GM19351 (cell line): ENCODE data around the gene GNA14.
"Not testable (repeated sequence)": the region's sequence is repeated elsewhere in the genome, so short reads cannot be mapped to it uniquely, and the experiment has no call there.

Experiments
- ATAC-seq: cut with Tn5 transposase; IDR thresholded peaks from one replicate; pipeline ENCODE4 v1.9.1; 2021; ENCODE audit warnings: mild to moderate bottlenecking, moderate library complexity; ENCODE audit not compliant: unreplicated experiment

GNA14 gene

GRCh38 chr9:77422969-77423368 lies 225.2 kb downstream of the GNA14 start:
- no peak for ATAC-seq

DNA sequence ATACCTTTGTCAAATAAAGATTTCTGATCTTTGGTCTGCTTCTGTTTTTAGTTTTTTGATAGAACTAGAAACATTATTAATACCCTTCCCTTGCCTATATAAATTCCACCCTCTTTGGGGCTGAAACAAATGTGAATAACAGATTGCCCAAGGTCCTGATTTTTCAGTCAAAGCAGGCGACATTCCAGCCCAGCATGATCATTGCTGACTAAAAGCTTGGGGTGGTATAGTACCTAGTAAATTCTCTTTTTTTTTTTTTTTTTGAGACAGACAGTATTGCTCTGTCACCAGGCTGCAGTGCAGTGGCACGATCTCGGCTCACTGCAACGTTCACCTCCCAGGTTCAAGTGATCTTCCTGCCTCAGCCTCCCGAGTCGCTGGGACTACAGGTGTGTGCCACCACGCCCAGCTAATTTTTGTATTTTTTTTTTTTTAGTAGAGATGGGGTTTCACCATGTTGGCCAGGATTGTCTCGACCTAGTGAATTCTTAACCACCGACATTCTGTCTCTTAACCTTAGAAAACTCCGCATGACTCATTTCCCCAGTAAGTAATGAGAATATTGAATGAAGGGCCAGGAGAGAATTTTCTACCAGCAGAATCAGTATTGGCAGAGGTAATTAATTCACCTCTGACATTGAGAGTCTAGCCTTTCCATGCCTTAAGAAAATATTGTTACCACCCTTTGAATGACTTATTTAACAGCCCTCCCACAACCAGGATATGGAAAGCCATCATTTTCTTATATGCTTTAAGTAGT lies 226.4 kb downstream of the GNA14 start:
- no peak for ATAC-seq

DNA sequence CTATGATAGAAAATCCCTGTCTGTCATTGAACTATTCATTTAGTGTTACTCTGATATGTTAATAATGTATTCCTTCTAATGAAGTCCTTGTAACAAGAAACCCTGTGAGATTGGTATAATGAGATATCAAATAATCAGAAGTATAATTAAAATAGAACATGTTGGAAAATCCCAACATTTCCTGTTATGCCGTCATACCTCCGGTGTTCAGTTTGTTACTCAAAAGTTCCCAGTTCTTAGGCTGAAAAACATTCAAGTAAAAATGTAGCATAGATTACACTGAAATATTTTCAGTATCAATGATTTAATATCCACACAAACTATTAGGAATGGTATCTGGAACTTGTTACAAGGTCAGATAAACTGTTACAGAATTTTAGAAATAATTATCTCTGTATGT lies 227.5 kb downstream of the GNA14 start:
- ATAC-seq, result no peak

GRCh38 chr9:77418226-77418625 lies 229.9 kb downstream of the GNA14 start:
- no peak for ATAC-seq

- no peak for ATAC-seq
Measured at GRCh38 chr9:77417566-77417965, 230.6 kb downstream of the GNA14 start.

- not testable (repeated sequence) for ATAC-seq
Measured at GRCh38 chr9:77408521-77408920, 239.6 kb downstream of the GNA14 start.

DNA sequence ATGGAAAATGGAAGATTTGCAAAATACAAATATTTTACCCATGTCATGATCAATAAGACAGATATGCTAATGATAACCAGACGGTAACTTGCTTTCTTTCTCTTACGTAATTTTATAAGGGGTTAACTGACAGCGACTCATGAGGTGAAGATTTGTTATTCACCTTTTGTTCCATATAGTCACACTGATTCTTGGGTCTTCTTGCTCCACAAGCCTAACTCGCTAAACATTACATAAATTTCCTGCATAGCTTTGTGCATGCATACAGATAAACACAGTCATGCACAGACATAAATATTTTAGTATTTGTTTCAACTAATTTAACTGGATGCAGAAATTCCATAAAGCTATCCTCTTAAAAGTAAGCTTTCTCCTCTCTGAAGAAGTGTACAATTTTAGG lies 244.9 kb downstream of the GNA14 start:
- ATAC-seq, result no peak

DNA sequence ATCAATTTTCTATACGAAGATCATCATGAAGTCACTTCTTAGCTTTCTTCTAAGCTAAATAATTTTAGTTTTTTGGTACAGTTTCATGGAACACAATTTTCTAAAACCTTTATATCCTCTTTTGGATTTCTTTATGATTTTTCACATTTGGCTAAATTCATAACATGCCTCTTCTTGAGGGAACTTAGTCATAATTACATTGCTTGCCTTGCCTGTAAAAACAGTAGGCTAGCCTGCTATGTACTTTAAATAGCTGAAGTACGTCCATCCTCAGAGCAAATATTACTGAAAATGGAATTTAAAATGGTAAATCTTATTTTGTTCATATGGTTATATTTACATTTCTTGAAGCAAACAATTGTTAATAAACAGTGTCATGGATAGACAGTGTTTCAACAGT lies 245.8 kb downstream of the GNA14 start:
- ATAC-seq, result no peak

DNA sequence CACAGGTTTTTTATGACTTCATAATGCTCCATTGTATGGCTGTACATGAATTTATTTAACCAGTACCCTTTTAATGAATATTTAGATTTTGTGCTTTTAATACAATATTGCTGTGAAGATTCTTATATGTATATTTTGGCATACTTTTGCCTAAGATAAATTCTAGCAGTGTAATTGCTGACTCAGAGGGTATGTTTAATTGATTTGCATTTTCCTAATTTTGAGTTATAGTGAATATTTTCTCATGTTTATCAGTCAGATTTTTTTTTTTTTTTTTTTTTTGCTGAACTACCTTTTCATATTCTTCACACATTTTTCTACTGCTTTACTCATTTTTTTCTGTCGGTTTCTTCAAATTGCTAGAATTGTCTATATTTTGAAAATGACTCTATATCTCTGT lies 248.2 kb downstream of the GNA14 start:
- ATAC-seq, result no peak

- not testable (repeated sequence) for ATAC-seq
Measured at GRCh38 chr9:77398581-77398980, 249.5 kb downstream of the GNA14 start.

DNA sequence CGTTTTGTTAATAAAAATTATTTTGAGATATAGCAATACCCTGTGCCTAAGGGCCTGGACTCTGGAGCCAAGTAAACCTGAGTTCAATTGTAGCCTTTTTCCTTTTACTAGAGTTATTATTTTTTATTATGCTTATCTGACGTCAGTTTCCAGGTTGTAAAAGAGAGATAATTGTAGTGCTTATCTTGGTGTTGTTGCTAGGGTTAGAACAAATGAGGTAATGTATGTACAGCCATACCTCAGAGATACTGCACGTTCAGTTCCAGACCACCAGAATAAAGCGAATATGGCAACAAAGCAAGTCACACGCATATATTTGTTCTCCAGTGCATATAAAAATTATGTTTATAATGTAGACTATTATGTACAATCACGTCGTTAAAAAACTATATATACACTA lies 255.8 kb downstream of the GNA14 start:
- no peak for ATAC-seq

- ATAC-seq, result no peak
Measured at GRCh38 chr9:77391834-77392233, 256.3 kb downstream of the GNA14 start.

- no peak for ATAC-seq
Measured at GRCh38 chr9:77386187-77386586, 261.9 kb downstream of the GNA14 start.

- ATAC-seq, result no peak
Measured at GRCh38 chr9:77384406-77384805, 263.7 kb downstream of the GNA14 start.

- no peak for ATAC-seq
Measured at GRCh38 chr9:77375956-77376532, 272.1 kb downstream of the GNA14 start.

GRCh38 chr9:77374266-77374665 lies 273.9 kb downstream of the GNA14 start:
- no peak for ATAC-seq
